Colon (tissue), 2 donors: ENCODE measurements around the gene ABCC10.

ENCODE experiments used
- FAIRE-seq: peaks from 2 replicates; lab custom pipeline; 2012; peaks lifted over from hg19 to GRCh38; lab: Jason Lieb, UNC
- donor health status: control.
- donor health status: control.

The ABCC10 gene

GRCh38 chr6:43468748-43469681, 41.7 kb downstream of the ABCC10 start:
- FAIRE-seq = no peak

GRCh38 chr6:43469947-43470346, 42.6 kb downstream of the ABCC10 start:
- FAIRE-seq = no peak

- FAIRE-seq = no peak
Measured at GRCh38 chr6:43471399-43471798, 44.1 kb downstream of the ABCC10 start.

- FAIRE-seq = no peak
Measured at GRCh38 chr6:43472515-43472914, 45.2 kb downstream of the ABCC10 start.

- FAIRE-seq = no peak
Measured at GRCh38 chr6:43475516-43475915, 48.2 kb downstream of the ABCC10 start.

- FAIRE-seq = no peak
Measured at GRCh38 chr6:43476746-43477145, 49.4 kb downstream of the ABCC10 start.

- no peak for FAIRE-seq
Measured at GRCh38 chr6:43477235-43478007, 50.1 kb downstream of the ABCC10 start, which contains the start of gene TJAP1. TSS of gene TJAP1 (plus strand) at chr6:43477570. CDS start at chr6:43499002, 21,432 bp downstream.

GRCh38 chr6:43478008-43478372, 50.6 kb downstream of the ABCC10 start:
- no peak for FAIRE-seq

- no peak for FAIRE-seq
Measured at GRCh38 chr6:43481075-43481474, 53.7 kb downstream of the ABCC10 start.

- FAIRE-seq = no peak
Measured at GRCh38 chr6:43481591-43482236, 54.4 kb downstream of the ABCC10 start.

- FAIRE-seq = no peak
Measured at GRCh38 chr6:43488667-43489276, 61.4 kb downstream of the ABCC10 start.

GRCh38 chr6:43489277-43490072, 62.1 kb downstream of the ABCC10 start:
- no peak for FAIRE-seq

GRCh38 chr6:43490523-43490939, 63.2 kb downstream of the ABCC10 start:
- no peak for FAIRE-seq

GRCh38 chr6:43491750-43492661, 64.7 kb downstream of the ABCC10 start:
- FAIRE-seq = no peak

GRCh38 chr6:43492673-43493072, 65.3 kb downstream of the ABCC10 start:
- FAIRE-seq = no peak

- no peak for FAIRE-seq
Measured at GRCh38 chr6:43493230-43493629, 65.9 kb downstream of the ABCC10 start.

GRCh38 chr6:43493833-43494232, 66.5 kb downstream of the ABCC10 start:
- FAIRE-seq = no peak

- FAIRE-seq = no peak
Measured at GRCh38 chr6:43494321-43494720, 67.0 kb downstream of the ABCC10 start.

- FAIRE-seq = no peak
Measured at GRCh38 chr6:43494766-43495165, 67.4 kb downstream of the ABCC10 start.

- FAIRE-seq = no peak
Measured at GRCh38 chr6:43495409-43495941, 68.1 kb downstream of the ABCC10 start.
